HG03103 (cell line): ENCODE measurements around the gene ACTN2.
A peak's percentile ranks its signal among the peaks of the same experiment; 100 is the strongest.
"Not testable (repeated sequence)": the region's sequence is repeated elsewhere in the genome, so short reads cannot be mapped to it uniquely, and the experiment has no call there.

ENCODE experiments used
- ATAC-seq: cut with Tn5 transposase; IDR thresholded peaks from one replicate; pipeline ENCODE4 v1.9.1; 2021; ENCODE audit warnings: low read depth; ENCODE audit not compliant: unreplicated experiment

Gene ACTN2

GRCh38 chr1:236685917-236686814, at the start of gene ACTN2:
Gene ACTN2, plus strand, starts transcription at chr1:236686499. Its CDS starts 175 bp downstream, at chr1:236686674.
- ATAC-seq = peak; percentile 84

- no peak for ATAC-seq
Observed at GRCh38 chr1:236638945-236639344, 47.4 kb upstream of the ACTN2 start.

- no peak for ATAC-seq
Observed at GRCh38 chr1:236639686-236640085, 46.6 kb upstream of the ACTN2 start.

- no peak for ATAC-seq
Observed at GRCh38 chr1:236642763-236643162, 43.5 kb upstream of the ACTN2 start.

- ATAC-seq = no peak
Observed at GRCh38 chr1:236645016-236645680, 41.2 kb upstream of the ACTN2 start.

- ATAC-seq = no peak
Observed at GRCh38 chr1:236654511-236654910, 31.8 kb upstream of the ACTN2 start.

GRCh38 chr1:236654957-236655356, 31.3 kb upstream of the ACTN2 start:
- ATAC-seq = no peak

- ATAC-seq = no peak
Observed at GRCh38 chr1:236657398-236657797, 28.9 kb upstream of the ACTN2 start.

GRCh38 chr1:236659792-236660587, 26.3 kb upstream of the ACTN2 start:
- ATAC-seq = no peak

GRCh38 chr1:236663934-236664333, 22.4 kb upstream of the ACTN2 start:
- ATAC-seq = no peak

- not testable (repeated sequence) for ATAC-seq
Observed at GRCh38 chr1:236668909-236669308, 17.4 kb upstream of the ACTN2 start.

- no peak for ATAC-seq
Observed at GRCh38 chr1:236670060-236670459, 16.2 kb upstream of the ACTN2 start.

- ATAC-seq = no peak
Observed at GRCh38 chr1:236673289-236673919, 12.9 kb upstream of the ACTN2 start.

- no peak for ATAC-seq
Observed at GRCh38 chr1:236677641-236678235, 8.6 kb upstream of the ACTN2 start.

- ATAC-seq = no peak
Observed at GRCh38 chr1:236681219-236681618, 5.1 kb upstream of the ACTN2 start.

- no peak for ATAC-seq
Observed at GRCh38 chr1:236685205-236685916, 938 bp upstream of the ACTN2 start.

GRCh38 chr1:236686815-236687160, 489 bp downstream of the ACTN2 start:
- ATAC-seq = no peak

GRCh38 chr1:236687273-236687672, 974 bp downstream of the ACTN2 start:
- ATAC-seq = no peak

- no peak for ATAC-seq
Observed at GRCh38 chr1:236688705-236689104, 2.4 kb downstream of the ACTN2 start.
